HEK293T (cell line): Measurements from ENCODE around the gene KCND3.

Experiments
- CTCF ChIA-PET: fragments of 350-600 bp; formaldehyde crosslinking; extraction: SDS; loops from one replicate; lab custom pipeline; 2021; ENCODE audit warnings: antibody characterized with exemption, inconsistent platforms; lab: Yijun Ruan, JAX
- POLR2A ChIA-PET: fragments of 350-600 bp; formaldehyde crosslinking; extraction: SDS; loops from one replicate; lab custom pipeline; 2020; ENCODE audit warnings: antibody characterized with exemption, inconsistent platforms; lab: Yijun Ruan, JAX
- DNase-seq: peaks from one replicate; pipeline ENCODE4 v3.0.0; 2012; ENCODE audit warnings: mixed read lengths; ENCODE audit errors: extremely low spot score
- ARNT ChIP-seq: fragments of 450-650 bp; IDR thresholded peaks from 2 replicates; pipeline ENCODE4 v1.6.1; 2017; ENCODE audit warnings: mild to moderate bottlenecking
- BHLHE40 ChIP-seq: fragments of 450-650 bp; IDR thresholded peaks from 2 replicates; pipeline ENCODE4 v1.6.1; 2016; ENCODE audit warnings: mild to moderate bottlenecking, moderate library complexity, borderline replicate concordance
- CTBP1 ChIP-seq: fragments of 450-650 bp; IDR thresholded peaks from 2 replicates; pipeline ENCODE4 v1.6.1; 2016; ENCODE audit warnings: borderline replicate concordance
- ELF4 ChIP-seq: fragments of 450-650 bp; IDR thresholded peaks from 2 replicates; pipeline ENCODE4 v1.6.1; 2017; ENCODE audit warnings: antibody characterized with exemption
- FOXA1 ChIP-seq: fragments of 450-650 bp; IDR thresholded peaks from 2 replicates; pipeline ENCODE4 v1.6.1; 2016; ENCODE audit warnings: mild to moderate bottlenecking
- FOXK2 ChIP-seq: fragments of 450-650 bp; IDR thresholded peaks from 2 replicates; pipeline ENCODE4 v1.6.1; 2016; ENCODE audit warnings: mild to moderate bottlenecking
- FOXM1 ChIP-seq: fragments of 450-650 bp; IDR thresholded peaks from 2 replicates; pipeline ENCODE4 v1.6.1; 2017; ENCODE audit warnings: mild to moderate bottlenecking, borderline replicate concordance
- HDGF ChIP-seq: fragments of 450-650 bp; IDR thresholded peaks from 2 replicates; pipeline ENCODE4 v1.6.1; 2017; ENCODE audit warnings: antibody characterized with exemption, borderline replicate concordance
- L3MBTL2 ChIP-seq: fragments of 450-650 bp; conservative IDR thresholded peaks from 2 replicates; pipeline ENCODE4 v1.6.1; 2016; ENCODE audit warnings: mild to moderate bottlenecking
- LEF1 ChIP-seq: fragments of 450-650 bp; IDR thresholded peaks from 2 replicates; pipeline ENCODE4 v1.6.1; 2017; ENCODE audit warnings: mild to moderate bottlenecking, borderline replicate concordance
- NFRKB ChIP-seq: fragments of 450-650 bp; IDR thresholded peaks from 2 replicates; pipeline ENCODE4 v1.6.1; 2016; ENCODE audit warnings: mild to moderate bottlenecking, moderate library complexity
- SP1 ChIP-seq: fragments of 450-650 bp; IDR thresholded peaks from 2 replicates; pipeline ENCODE4 v1.6.1; 2017
- SUZ12 ChIP-seq: fragments of 450-650 bp; IDR thresholded peaks from 2 replicates; pipeline ENCODE4 v1.6.1; 2016; ENCODE audit warnings: mild to moderate bottlenecking
- TARDBP ChIP-seq: fragments of 450-650 bp; IDR thresholded peaks from 2 replicates; pipeline ENCODE4 v1.6.1; 2016
- ZNF384 ChIP-seq: fragments of 450-650 bp; IDR thresholded peaks from 2 replicates; pipeline ENCODE4 v1.6.1; 2016
- TF ChIP-seq, protein P1 (sequence below): fragments of 450-650 bp; IDR thresholded peaks from 2 replicates; pipeline ENCODE4 v1.6.1; 2016

The KCND3 gene

DNA sequence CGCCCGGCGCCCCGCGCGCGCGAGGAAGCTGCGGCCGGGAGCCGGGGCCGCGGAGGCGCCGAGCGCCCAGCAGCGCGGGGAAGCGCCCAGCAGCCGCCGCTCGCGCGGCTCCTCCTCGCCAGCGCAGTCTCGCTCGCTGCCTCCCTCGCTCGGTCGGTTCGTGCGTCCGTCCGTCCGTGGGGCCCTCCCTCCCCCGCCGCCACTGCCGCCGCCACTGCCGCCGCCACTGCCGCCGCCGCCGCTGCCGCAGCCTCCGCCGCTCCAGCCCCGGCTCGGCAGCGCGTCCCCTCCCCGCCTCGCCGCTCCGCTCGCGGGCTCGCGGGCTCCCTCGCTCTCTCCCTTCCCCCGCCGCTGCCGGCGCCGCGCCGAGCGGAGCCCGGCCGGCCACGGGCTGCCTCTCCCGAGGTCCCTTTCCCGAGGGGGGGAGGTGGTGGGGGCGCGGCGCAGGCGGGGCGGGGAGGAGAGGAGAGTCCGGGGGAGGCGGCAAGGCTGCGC lies at the start of gene KCND3:
Gene KCND3 (minus strand): TSS at position 138 of the 495 bp plus-strand sequence.
- TF ChIP-seq TARDBP = no peak
- TF ChIP-seq ARNT = no peak
- TF ChIP-seq HDGF = no peak
- no peak for TF ChIP-seq LEF1
- TF ChIP-seq, protein P1, sequence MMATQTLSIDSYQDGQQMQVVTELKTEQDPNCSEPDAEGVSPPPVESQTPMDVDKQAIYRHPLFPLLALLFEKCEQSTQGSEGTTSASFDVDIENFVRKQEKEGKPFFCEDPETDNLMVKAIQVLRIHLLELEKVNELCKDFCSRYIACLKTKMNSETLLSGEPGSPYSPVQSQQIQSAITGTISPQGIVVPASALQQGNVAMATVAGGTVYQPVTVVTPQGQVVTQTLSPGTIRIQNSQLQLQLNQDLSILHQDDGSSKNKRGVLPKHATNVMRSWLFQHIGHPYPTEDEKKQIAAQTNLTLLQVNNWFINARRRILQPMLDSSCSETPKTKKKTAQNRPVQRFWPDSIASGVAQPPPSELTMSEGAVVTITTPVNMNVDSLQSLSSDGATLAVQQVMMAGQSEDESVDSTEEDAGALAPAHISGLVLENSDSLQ = no peak
- TF ChIP-seq NFRKB = no peak
- CTCF ChIA-PET = no interaction called here
- DNase-seq = peak; percentile 56
- POLR2A ChIA-PET = no interaction called here

DNA sequence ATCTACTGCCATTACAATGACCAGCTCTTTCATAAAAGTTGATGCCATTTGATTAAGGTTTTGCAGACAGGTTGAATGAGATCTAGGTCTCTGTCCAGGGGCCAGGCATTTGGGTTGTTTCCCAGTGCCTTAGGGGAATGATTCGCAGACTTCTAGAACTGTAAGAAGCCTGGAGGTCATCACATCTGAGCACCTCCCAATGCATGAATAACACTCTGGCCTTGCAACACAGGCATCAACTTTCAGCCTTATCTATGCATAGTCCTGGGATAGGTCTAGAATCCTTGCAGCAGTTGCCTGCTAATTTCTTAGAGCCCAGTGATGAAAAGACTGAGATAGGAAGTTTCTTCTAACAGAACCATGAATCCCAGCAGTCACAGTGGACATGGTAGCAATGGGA lies 44.8 kb upstream of the KCND3 start:
- ChIA-PET CTCF (no interaction called here), POLR2A (no interaction called here)
- DNase-seq = no peak
- TF ChIP-seq TARDBP (no peak), ARNT (no peak), HDGF (no peak), ELF4 (no peak), ZNF384 (no peak), FOXM1 (no peak), FOXK2 (no peak), CTBP1 (no peak), L3MBTL2 (no peak), LEF1 (no peak), BHLHE40 (no peak), NFRKB (no peak)
- TF ChIP-seq, protein P1 = no peak

DNA sequence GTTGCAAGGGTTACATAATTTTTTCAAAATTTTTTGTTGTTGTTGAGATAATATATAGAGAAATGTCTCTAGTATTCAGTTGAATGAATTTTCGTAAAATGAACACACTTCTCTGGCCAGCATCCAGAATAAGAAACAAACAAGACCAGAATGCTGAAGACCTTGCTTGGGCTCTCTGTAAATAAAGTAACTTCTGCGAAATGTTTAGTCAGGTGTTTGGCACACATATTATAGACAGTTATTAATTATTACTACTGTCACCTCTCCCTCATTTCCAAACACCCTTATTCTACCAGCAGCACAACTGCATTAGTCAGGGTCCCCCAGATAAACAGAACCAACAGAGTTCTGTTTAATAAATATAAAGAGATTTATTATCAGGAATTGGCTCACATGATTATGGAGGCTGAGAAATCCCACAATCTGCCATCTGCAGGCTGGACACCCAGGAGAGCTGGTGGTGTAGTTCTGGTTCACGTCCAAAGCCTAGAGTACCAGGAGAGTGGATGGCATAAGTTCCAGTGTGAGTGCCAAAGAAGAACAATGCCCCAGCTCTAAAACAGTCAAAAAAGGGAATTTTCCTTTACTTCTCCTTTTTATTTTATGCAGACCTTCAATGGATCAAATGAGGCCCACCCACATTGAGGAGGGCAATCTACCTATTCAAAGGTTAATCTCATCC lies 44.1 kb upstream of the KCND3 start:
- TF ChIP-seq SUZ12 (no peak), TARDBP (no peak), SP1 (no peak), CTBP1 (no peak), NFRKB (no peak), HDGF (no peak), ELF4 (no peak), FOXK2 (no peak), ARNT (no peak), FOXM1 (no peak), BHLHE40 (no peak), ZNF384 (no peak), LEF1 (no peak), FOXA1 (no peak), L3MBTL2 (no peak)
- TF ChIP-seq, protein P1 = no peak
- CTCF ChIA-PET = no interaction called here
- POLR2A ChIA-PET = no interaction called here
- DNase-seq = no peak

DNA sequence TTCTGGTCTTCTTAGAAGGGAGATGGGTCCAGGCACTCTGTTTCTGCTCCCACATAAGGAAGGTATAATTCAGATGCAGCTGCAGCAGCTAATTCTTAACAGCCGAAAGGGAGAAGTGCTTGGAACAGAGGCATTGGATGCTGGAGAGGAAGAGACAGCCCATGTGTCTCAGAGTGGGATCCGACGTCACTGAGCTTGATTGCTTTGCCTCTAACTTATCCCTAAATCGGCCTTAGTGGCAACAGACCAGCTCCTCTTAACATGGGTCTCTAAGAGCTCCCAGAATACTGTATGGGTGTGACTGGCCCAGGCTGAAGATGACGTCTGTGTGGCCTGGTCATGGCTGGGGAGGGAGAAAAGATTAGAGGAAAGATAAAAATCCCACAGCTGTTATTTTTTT lies 40.7 kb upstream of the KCND3 start:
- DNase-seq = no peak
- ChIA-PET CTCF (no interaction called here), POLR2A (no interaction called here)
- TF ChIP-seq, protein P1 = no peak
- TF ChIP-seq ARNT (no peak), NFRKB (no peak), HDGF (no peak), ZNF384 (no peak), FOXK2 (no peak), FOXA1 (no peak), SUZ12 (no peak), BHLHE40 (no peak), ELF4 (no peak), CTBP1 (no peak), LEF1 (no peak), FOXM1 (no peak)

DNA sequence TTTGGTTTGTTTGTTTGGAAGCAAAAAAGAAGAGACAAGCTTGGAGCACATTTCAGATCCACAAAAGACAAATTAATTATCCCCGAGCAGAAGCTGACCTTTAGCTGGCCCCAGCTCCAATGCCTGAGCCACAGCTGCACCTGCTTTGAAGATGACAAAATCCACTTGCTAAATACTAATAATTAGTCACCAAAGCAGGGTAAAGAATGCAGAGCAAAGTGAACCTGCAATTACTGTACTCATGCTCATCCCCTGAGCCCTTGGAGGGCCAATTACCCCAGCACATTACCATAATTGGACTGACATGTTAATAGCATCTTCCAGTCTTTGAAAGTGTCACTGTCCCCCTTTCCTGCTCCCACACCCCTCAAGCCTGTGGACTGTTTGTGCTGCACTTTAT lies 38.2 kb upstream of the KCND3 start:
- DNase-seq = no peak
- POLR2A ChIA-PET = no interaction called here
- CTCF ChIA-PET = no interaction called here
- TF ChIP-seq L3MBTL2 (no peak), CTBP1 (no peak), FOXK2 (no peak), FOXA1 (no peak), LEF1 (no peak), ARNT (no peak), SP1 (no peak), ELF4 (no peak), FOXM1 (no peak)
- TF ChIP-seq, protein P1 = no peak
